Endothelial cell of umbilical vein (primary cell): ENCODE data around the gene RPS5. TPM values are rescaled to one million over a fixed set of nuclear protein-coding genes. Genes with fewer than 3 reads are reported as not detected.

Source experiments
- BruUV-seq: library from RNA; stranded (reverse); fragments of 400-500 nt; replicated peaks from 2 replicates; lab custom pipeline; 2021; lab: Mats Ljungman, UMichigan
- CTCF ChIA-PET: fragments of 300-600, 350-600 bp; sonication (Branson Sonifier 250); formaldehyde crosslinking; loops from one replicate; lab custom pipeline; 2021; ENCODE audit warnings: antibody characterized with exemption, inconsistent platforms; lab: Charles Lee
- POLR2A ChIA-PET: fragments of 300-600, 350-600 bp; sonication (Branson Sonifier 250); formaldehyde crosslinking; loops from one replicate; lab custom pipeline; 2021; ENCODE audit warnings: antibody characterized with exemption, inconsistent platforms; lab: Charles Lee
- DNase-seq: peaks from one replicate; pipeline ENCODE4 v3.0.0-alpha.2; 2011; ENCODE audit warnings: low read depth, low spot score
- FAIRE-seq: peaks from 2 replicates; lab custom pipeline; 2011; peaks lifted over from hg19 to GRCh38; lab: Jason Lieb, UNC
- H2AFZ ChIP-seq: 2 replicates; pipeline ENCODE4 v1.6.0; 2012; ENCODE audit warnings: low read depth, low read length, control low read depth, inconsistent platforms
- H3K27ac ChIP-seq: 2 replicates; pipeline ENCODE4 v1.5.1; 2011; ENCODE audit warnings: low read depth, mild to moderate bottlenecking, control low read depth, low read length, moderate library complexity; ENCODE audit not compliant: insufficient read depth
- H3K27me3 ChIP-seq, 2 experiments: 2 replicates each; pipeline versions ENCODE4 v1.6.0 to v1.6.1; 2011; ENCODE audit warnings: low read length in 2 of 2, mixed read lengths in 1 of 2; ENCODE audit not compliant: control insufficient read depth in 2 of 2, insufficient read depth in 2 of 2
- H3K36me3 ChIP-seq, 2 experiments: 2 replicates in 1 of 2; 3 replicates in 1 of 2; pipeline ENCODE4 v1.5.1; 2011; ENCODE audit warnings: low read length in 2 of 2, mild to moderate bottlenecking in 1 of 2, moderate library complexity in 1 of 2; ENCODE audit not compliant: control insufficient read depth in 2 of 2, insufficient read depth in 2 of 2; ENCODE audit errors: extremely low read depth in 1 of 2
- H3K4me1 ChIP-seq: 3 replicates; pipeline ENCODE4 v1.5.1; 2011; ENCODE audit warnings: mild to moderate bottlenecking, low read length; ENCODE audit not compliant: control insufficient read depth, insufficient read depth; ENCODE audit errors: extremely low read depth
- H3K4me2 ChIP-seq: 2 replicates; pipeline ENCODE4 v1.6.1; 2011; ENCODE audit warnings: low read length, control low read depth, mixed read lengths; ENCODE audit not compliant: insufficient read depth
- H3K4me3 ChIP-seq, 3 experiments: fragments of 200-600 bp in 1 of 3; sonication (generic), shearing (Covaris generic) in 1 of 3; replicated peaks in 1 of 3; 2 replicates each; pipeline ENCODE4 v1.5.1; 2011 to 2016; ENCODE audit warnings: control low read depth in 3 of 3, low read length in 3 of 3, mild to moderate bottlenecking in 2 of 3, inconsistent platforms in 1 of 3, low read depth in 1 of 3, moderate library complexity in 1 of 3; ENCODE audit not compliant: insufficient read depth in 1 of 3
- H3K79me2 ChIP-seq: 2 replicates; pipeline ENCODE4 v1.6.0; 2012; ENCODE audit warnings: low read length, inconsistent platforms; ENCODE audit not compliant: control insufficient read depth, insufficient read depth
- H3K9ac ChIP-seq: replicated peaks from 2 replicates; pipeline ENCODE3; 2011; ENCODE audit warnings: low read length, control low read depth; ENCODE audit not compliant: insufficient read depth; ENCODE audit errors: extremely low read depth
- H3K9me1 ChIP-seq: replicated peaks from 3 replicates; pipeline ENCODE4 v1.6.0; 2011; ENCODE audit warnings: mild to moderate bottlenecking, low read length; ENCODE audit not compliant: control insufficient read depth, insufficient read depth; ENCODE audit errors: extremely low read depth
- H3K9me3 ChIP-seq: replicated peaks from 2 replicates; pipeline ENCODE4 v1.5.1; 2012; ENCODE audit warnings: low read length, inconsistent platforms; ENCODE audit not compliant: control insufficient read depth, insufficient read depth
- H4K20me1 ChIP-seq: replicated peaks from 2 replicates; pipeline ENCODE3; 2011; ENCODE audit warnings: mild to moderate bottlenecking, low read length; ENCODE audit not compliant: control insufficient read depth, insufficient read depth; ENCODE audit errors: extremely low read depth
- CTCF ChIP-seq, 2 donors: IDR thresholded peaks; 1 replicate in 1 of 2; 2 replicates in 1 of 2; pipeline ENCODE4 v1.5.1; 2011; ENCODE audit warnings: low read length in 2 of 2, mild to moderate bottlenecking in 2 of 2, moderate library complexity in 2 of 2, control low read depth in 1 of 2, inconsistent platforms in 1 of 2, low read depth in 1 of 2; ENCODE audit not compliant: insufficient read depth in 1 of 2; ENCODE audit errors: extremely low read depth in 1 of 2
- EZH2 ChIP-seq: IDR thresholded peaks from 2 replicates; pipeline ENCODE4 v1.6.1; 2012; ENCODE audit warnings: borderline replicate concordance, low read depth, mild to moderate bottlenecking, moderate library complexity, low read length, inconsistent platforms; ENCODE audit not compliant: severe bottlenecking
- FOS ChIP-seq: IDR thresholded peaks from 2 replicates; pipeline ENCODE4 v1.6.1; 2011; ENCODE audit warnings: mild to moderate bottlenecking, low read length, moderate library complexity, borderline replicate concordance; ENCODE audit not compliant: insufficient read depth
- GATA2 ChIP-seq: IDR thresholded peaks from 2 replicates; pipeline ENCODE4 v1.7.0; 2011; ENCODE audit warnings: low read depth, mild to moderate bottlenecking, moderate library complexity, mixed read lengths, low read length; ENCODE audit not compliant: insufficient read length, insufficient read depth
- JUN ChIP-seq: IDR thresholded peaks from 2 replicates; pipeline ENCODE4 v1.6.1; 2011; ENCODE audit warnings: borderline replicate concordance, low read depth; ENCODE audit not compliant: insufficient read length, insufficient read depth
- MYC ChIP-seq: IDR thresholded peaks from one replicate; pipeline ENCODE4 v1.6.1; 2011; ENCODE audit warnings: mild to moderate bottlenecking, low read depth, low read length
- POLR2A ChIP-seq: IDR thresholded peaks from 2 replicates; pipeline ENCODE4 v1.6.1; 2012; ENCODE audit warnings: low read depth, mild to moderate bottlenecking, control low read depth, low read length
- POLR2AphosphoS5 ChIP-seq: IDR thresholded peaks from 2 replicates; pipeline ENCODE4 v1.6.1; 2012; ENCODE audit warnings: low read depth, mild to moderate bottlenecking, control low read depth, low read length, moderate library complexity; ENCODE audit not compliant: insufficient read depth
- dilution Hi-C: fragments of 300-500 bp; cut with MboI; formaldehyde crosslinking; loops from one replicate; pipeline ENCODE4 v1.15.0; 2019; ENCODE audit warnings: low sequenced_read_pairs; ENCODE audit not compliant: extremely low pct_ligation_motif_present
- intact Hi-C: fragments of 100-400 bp; cut with micrococcal nuclease; formaldehyde crosslinking; loops from one replicate; pipeline ENCODE4 v1.10.0; 2022
- polyA plus RNA-seq, 4 experiments: library from polyadenylated mRNA; depleted of rRNA in 3 of 4; stranded (reverse) in 3 of 4; unstranded in 1 of 4; fragments of >200 nt; gene quantifications; 2 replicates each; pipeline versions ENCODE4 v1.2.1 to v1.2.3, GENCODE V29; 2011 to 2012; ENCODE audit warnings: missing spikeins in 1 of 4
- total RNA-seq: library from RNA; stranded (reverse); gene quantifications from 2 replicates; pipeline ENCODE4 v1.2.3, GENCODE V29; 2021
- TF ChIP-seq, protein P1 (sequence below): IDR thresholded peaks from 2 replicates; pipeline ENCODE4 v1.6.1; 2011; ENCODE audit not compliant: insufficient read depth, insufficient read length

The RPS5 gene
- total and polyA plus RNA-seq, 2 donors (not counting 3 experiments of a cell fraction or from before 2014, with no cell fraction given), result 993 to 3,430 TPM

GRCh38 chr19:58351990-58352755 is 34.9 kb upstream of the RPS5 start:
- H4K20me1 ChIP-seq, result no peaks in the 10 kb centered on the region
- no peak overlapping the region for H3K4me3 ChIP-seq
- POLR2A ChIA-PET, result no interaction called here
- no peak overlapping the region for H2AFZ ChIP-seq
- peaks cover 25 to 52% of the 10 kb centered on the region in 2 experiments for H3K27me3 ChIP-seq
- H3K9ac ChIP-seq, result no peak overlapping the region
- no peaks in the 10 kb centered on the region for H3K9me1 ChIP-seq
- intact Hi-C loops (no loop called here), dilution Hi-C loops (no loop called here)
- no peak overlapping the region for H3K4me2 ChIP-seq
- BruUV-seq, result no TSS peak
- DNase-seq (no peak), FAIRE-seq (no peak)
- peaks cover 10% of the 10 kb centered on the region for H3K4me1 ChIP-seq
- no peaks in the 10 kb centered on the region for H3K36me3 ChIP-seq
- no peaks in the 10 kb centered on the region for H3K79me2 ChIP-seq
- CTCF ChIA-PET, result no interaction called here
- no peaks in the 10 kb centered on the region for H3K9me3 ChIP-seq
- TF ChIP-seq JUN (no peak), POLR2A (no peak), CTCF (IDR thresholded peaks at IDR 0.05; ENCODE audit: extremely low read depth in 1 of 2, insufficient read depth in 1 of 2, low read depth in 1 of 2, low read length in 2 of 2) (no peak), POLR2AphosphoS5 (no peak), FOS (no peak), MYC (no peak), GATA2 (no peak), EZH2 (no peak)
- TF ChIP-seq, protein P1, sequence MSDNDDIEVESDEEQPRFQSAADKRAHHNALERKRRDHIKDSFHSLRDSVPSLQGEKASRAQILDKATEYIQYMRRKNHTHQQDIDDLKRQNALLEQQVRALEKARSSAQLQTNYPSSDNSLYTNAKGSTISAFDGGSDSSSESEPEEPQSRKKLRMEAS, result no peak
- H3K27ac ChIP-seq, result no peak overlapping the region
